Muscle of arm (tissue), 14 donors: ENCODE data around the gene PACRGL. TPM values are rescaled to one million over a fixed set of nuclear protein-coding genes. Genes with fewer than 3 reads are reported as not detected.
A peak's percentile ranks its signal among the peaks of the same experiment; 100 is the strongest.

Experiments
- DNase-seq: peaks from one replicate; pipeline ENCODE4 v3.0.0-alpha.2; 2013
- long read RNA-seq, 11 donors: transcript quantifications; one replicate each; lab custom pipeline, GENCODE V29; 2026
- polyA plus RNA-seq, 12 donors: library from polyadenylated mRNA; unstranded; fragments of 120-200 nt; gene quantifications; one replicate each; pipeline ENCODE4 v1.2.1, GENCODE V29; 2013; ENCODE audit not compliant: insufficient read length in 12 of 12

PACRGL gene
- polyA plus RNA-seq = 10 to 100 TPM in 10 of 12 donors, 1 to 10 TPM in 1, not detected in 1; 9.8 to 22.8 (median 15.9) TPM
- long read RNA-seq, donor 1, partial matches to known transcripts = 0 of 1 reads
- long read RNA-seq, donor 1, other reads (novel, unspliced or antisense) = 0 of 1 reads
- long read RNA-seq, donor 2, partial matches to known transcripts = 0 of 1 reads
- long read RNA-seq, donor 2, other reads (novel, unspliced or antisense) = 0 of 1 reads
- long read RNA-seq, donor 3, partial matches to known transcripts = 0 of 2 reads
- long read RNA-seq, donor 3, other reads (novel, unspliced or antisense) = 0 of 2 reads
- long read RNA-seq, donor 4 = 0 reads
- long read RNA-seq, donor 5, partial matches to known transcripts = 0 of 1 reads
- long read RNA-seq, donor 5, other reads (novel, unspliced or antisense) = 0 of 1 reads
- long read RNA-seq, donor 6 = 0 reads
- long read RNA-seq, donor 7 = 0 reads
- long read RNA-seq, donor 8, partial matches to known transcripts = 5 of 5 reads
- long read RNA-seq, donor 8, other reads (novel, unspliced or antisense) = 0 of 5 reads
- long read RNA-seq, donor 9 = 0 reads
- long read RNA-seq, donor 10 = 0 reads
- long read RNA-seq, donor 11, partial matches to known transcripts = 0 of 2 reads
- long read RNA-seq, donor 11, other reads (novel, unspliced or antisense) = 0 of 2 reads

DNA sequence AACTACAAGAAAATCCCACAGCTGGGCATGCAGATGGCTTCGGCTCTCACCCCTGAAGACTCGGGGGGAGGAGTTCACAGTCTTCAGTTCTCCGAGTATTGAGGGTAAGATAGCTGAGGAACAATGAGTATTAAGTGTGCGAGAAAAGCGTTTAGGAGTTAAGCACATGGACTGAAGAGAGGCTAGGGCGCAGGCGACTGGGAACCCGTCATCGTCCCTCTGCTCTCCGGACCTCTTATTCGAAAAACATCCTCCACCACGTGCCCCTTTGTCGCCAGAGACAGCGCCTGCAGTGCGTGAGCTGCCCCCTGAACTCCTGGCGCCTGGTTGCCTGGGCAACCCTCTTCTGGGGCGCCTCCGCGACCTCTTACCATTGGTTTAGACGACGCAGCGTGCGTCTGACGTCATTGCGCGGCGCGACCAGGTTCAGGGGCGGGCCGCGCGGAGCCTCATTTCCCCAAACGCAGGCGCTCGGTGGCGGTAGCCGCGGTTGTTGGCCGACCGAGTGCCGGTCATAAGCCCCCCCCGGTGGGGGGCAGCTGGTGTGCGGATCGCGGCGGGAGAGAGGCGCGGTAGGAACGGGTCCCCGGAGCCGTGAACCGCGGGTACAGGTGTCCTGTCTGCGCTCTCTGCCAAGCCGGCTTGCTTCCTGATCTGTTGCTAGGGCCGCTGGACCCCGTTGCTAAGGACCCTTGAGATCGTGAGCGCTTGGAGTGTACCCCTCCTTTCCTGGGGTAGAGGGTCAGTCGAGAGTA lies at the start of gene PACRGL:
PACRGL (plus strand) TSS at position 452 of the 755 bp plus-strand sequence. CDS start 4,024 bp downstream, outside the sequence.
- DNase-seq = peak; percentile 95

DNA sequence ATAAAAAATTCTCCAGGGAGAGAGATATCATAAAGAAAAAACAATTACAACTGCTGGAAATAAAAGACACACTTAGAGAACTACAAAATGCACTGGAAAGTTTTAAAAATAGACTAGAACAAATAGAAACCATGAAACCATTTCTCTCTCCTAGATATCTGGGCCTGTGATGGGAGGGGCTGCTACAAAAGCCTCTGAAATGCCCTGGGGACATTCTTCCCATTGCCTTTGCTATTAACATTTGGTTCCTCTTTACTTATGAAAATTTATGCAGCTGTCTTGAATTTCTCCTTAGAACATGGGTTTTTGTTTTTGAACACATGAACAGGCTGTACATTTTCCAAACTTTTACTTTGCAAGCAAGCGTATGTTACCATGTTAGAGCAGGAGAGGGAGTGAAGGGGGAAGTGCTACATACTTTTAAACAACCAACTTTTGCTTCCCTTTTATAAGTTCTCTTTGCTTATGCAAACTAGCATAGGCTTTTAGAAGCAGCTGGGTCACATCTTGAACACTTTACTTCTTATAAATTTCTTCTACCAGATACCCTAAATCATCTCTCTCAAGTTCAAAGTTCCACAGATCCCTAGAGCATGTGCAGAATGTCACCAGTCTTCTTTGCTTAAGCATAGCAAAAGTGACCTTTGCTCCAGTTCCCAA lies 47.9 kb upstream of the PACRGL start:
- DNase-seq = no peak

DNA sequence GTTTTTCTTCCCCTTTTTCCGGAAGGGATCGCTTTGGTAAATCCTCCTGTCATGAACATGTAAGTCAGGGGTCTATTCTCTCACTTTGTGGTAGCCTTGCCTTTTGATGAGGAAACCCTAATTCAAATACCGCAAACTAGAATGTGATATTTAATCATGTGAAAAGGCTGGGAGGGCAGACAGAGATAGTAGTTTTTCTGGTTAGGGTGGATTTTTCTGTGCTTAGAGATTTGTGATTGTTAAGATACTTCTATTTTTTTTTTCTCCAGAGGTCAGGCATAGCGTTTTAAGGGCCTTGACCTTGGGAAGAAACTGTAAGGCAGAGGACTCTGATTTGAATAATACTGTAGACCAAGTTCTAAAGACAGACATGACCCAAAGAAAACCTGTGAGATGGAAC lies 41.8 kb upstream of the PACRGL start:
- DNase-seq = no peak

DNA sequence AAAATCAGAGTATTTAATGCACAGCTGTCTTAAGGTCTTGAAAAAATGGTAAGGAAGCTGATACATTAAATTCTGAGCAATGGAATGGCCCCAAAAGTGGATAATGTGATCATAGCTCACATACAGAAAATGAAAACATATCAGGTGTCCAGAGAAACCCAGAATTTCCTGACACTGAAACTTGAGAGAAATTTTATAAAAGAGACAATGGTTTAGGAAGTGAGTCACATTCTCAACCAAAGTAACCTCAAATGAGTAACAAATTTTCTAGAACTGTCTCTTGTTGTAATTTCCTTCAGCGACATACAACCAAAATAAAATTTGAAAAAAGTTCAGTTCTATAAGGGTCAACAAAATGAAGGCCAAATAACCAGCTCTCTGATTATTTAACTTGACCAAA lies 37.4 kb upstream of the PACRGL start:
- DNase-seq = no peak

DNA sequence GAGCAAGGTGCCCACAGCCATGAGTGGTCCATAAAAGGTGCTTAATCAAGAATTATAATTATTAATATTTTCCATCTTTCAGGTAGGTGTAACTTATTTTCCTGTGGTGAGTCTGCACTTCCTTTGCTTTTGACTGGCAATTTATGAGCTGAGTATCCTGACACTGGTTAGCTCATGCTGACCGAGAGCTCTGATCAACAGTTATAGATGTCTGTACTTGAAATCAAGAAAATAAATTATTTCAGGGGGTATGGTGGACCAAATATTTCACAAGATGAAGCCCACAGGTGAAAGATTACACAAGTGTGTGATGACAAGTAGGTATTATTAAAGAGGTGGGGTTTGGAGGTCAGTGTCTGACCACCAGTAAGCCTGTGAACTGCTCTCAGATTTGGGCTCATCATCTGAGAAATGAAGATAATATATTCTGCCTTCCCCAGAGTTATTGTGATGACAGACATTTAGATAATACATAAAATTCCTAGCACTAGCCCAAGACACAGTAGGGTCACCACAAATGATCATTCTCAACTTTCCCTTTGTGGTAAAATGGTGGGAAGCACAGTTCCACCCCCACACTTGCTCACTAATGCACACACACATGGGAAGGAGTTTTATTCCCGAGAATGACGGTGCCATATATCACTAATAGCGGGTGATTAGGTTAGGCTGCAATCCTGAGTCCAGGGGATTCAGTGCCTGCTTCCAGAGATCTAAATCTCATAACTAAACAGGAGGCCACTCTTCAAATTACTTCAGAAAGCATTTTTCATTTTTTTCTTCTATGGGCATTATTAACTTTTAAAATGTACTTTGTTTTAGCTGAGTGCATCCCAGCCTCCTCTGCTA lies 34.0 kb upstream of the PACRGL start:
- DNase-seq = no peak

DNA sequence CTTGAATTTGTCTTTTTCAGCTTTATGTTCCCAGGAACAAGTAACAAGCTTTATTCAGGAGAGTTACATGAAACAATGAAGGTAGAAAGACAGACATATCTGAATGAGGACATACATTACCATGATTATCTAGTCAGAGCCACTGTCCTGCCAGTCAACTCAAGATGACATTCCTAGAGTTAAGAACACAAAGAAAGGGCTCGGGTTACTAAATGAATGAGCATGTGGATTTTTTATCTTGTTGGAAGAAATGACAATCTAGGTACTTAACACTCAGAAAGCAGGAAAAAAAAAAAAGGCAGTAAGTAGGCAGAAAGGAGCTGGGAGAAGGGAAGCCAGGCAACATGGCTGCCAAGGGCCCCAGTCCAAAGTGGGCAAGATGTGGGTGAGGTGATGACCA lies 28.0 kb upstream of the PACRGL start:
- DNase-seq = no peak

DNA sequence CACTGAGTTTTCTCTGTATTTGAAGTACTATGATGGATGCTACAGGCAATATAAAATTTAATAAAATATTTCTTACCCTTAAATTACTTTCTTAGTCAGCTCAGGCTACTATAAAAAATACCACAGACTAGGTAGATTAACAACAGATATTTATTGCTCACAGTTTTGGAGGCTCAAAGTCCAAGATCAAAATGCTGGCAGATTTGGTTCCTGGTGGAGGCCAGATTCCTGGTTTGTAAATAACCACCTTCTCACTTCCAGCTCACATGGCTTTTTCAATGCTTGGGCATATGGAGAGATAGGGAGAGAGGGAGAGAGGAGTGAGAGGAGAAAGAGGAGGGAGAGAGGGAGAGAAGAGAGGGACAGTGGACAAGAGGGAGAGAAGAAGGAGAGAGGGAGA lies 24.5 kb upstream of the PACRGL start:
- DNase-seq = no peak

DNA sequence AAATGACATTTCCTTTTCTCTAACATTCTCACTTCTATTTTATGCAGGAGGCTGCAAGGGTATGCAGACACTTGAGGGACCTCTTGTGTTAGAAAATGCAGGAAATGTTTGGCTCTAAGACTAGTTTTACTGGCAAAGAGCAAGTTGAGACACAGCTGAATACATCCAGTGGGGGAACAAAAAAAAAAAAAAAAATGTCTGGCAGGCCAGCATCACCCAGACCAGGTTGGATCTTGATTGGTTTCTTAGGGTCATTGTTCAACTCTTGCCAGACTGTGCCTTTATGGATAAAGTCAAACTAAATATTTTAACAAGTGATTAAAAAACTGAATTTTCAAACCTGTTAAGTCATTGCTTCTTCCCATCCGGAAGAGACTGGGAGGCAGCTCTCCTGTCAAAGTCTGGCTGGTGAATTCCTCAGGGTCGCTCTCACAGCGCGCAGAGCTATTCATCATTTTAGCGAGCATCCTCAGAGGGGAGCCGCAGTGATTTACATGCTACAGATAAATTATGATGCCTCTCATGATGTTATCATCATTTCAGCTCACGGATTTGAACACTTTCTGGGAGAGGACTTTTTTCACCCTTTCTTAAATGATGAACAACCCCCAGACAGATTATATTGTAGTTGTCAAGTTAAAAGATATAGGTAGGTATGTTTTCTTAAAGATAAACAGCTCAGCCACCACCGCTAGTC lies 23.6 kb upstream of the PACRGL start:
- peak; percentile 16 for DNase-seq

DNA sequence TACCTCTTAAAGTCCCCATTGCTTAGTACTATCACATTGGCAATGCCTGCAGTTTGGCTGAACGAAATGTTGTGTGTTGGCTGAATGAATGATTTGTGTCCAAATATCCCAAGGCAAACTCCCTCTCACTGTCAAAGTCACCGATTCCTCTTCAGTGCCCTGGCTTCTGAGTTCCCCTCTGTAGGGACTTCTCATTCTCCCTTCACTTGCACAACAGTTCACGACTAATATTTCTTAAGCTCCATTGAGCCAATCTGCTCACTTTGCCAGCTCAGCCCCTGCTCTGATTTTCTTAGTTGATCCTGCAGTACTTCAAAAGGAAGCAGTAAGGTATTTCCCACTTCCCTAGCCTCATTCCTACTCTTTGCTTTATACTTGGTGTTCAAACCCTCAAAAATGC lies 21.9 kb upstream of the PACRGL start:
- no peak for DNase-seq

DNA sequence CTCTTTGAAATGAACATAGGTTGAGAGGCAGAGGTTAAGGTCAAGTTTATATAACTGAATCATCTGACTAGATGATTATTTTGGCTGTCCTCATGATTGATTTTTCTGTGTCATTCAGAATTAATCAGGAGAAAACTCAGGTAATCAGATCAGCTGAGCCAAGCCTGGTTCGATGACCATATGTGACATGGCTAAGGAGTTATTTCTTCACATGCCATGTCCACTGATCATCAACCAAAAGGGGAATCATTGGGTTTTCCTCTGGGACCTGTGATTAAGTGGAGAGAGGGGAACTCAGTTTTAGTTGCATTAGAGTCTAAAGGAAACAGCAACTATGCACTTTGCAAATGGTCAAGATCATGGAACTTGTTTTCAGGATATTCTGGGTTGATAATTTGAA lies 20.3 kb upstream of the PACRGL start:
- no peak for DNase-seq

DNA sequence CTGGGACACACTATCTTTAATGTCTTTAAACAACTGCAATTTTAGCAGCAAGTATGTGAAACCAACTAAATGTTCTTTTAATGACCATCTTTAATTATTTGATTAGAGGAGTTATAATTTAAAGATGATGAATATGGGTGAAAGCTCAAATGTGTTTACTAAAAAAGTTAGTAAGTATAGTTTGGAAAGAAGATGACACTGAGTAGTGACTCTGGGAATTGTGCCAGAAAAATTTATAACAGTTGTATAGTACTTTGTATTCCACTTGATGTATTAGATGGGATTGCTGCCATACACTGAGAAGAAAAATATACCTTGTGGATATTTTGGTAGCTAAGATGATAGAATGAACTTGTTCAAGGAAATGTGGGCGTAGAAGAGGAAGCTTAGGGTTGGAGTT lies 19.5 kb upstream of the PACRGL start:
- no peak for DNase-seq

DNA sequence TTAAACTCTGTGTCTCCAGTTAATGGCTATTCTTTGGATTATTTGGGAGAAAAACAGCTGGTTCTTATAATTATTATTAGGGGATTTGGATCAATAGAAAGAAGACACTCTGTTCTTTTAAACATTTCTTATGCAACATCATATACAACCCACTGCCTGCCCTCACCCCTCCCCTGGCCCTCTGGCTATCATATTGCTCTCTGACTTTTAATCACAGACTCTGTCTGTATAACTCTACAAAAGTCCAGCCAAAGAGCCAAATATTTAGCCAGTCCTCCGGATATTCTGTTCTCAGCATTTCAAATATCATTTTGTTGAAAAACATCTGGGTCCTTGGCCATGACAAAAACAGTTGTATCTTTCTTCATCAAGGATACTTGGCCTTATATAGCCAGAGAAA lies 19.0 kb upstream of the PACRGL start:
- no peak for DNase-seq

DNA sequence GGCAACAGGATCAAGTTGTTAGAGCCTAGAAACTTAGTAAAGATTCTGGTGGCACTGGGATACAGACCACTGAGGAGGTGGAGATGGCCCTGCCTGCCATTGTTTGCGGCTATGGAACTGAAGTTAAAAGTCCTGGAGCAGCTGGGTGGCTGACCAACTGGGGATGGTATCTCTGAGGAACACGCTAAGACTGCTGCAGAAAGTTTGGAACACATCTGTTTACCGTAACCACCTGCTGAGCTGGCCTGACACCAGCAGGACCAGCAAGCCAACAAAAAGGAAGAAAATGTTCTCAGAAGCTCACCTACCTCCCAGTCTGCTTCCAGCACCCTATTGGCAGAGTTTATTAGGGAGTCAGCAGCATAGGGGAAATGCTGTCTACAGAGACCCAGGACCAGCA lies 17.4 kb upstream of the PACRGL start:
- DNase-seq = no peak

DNA sequence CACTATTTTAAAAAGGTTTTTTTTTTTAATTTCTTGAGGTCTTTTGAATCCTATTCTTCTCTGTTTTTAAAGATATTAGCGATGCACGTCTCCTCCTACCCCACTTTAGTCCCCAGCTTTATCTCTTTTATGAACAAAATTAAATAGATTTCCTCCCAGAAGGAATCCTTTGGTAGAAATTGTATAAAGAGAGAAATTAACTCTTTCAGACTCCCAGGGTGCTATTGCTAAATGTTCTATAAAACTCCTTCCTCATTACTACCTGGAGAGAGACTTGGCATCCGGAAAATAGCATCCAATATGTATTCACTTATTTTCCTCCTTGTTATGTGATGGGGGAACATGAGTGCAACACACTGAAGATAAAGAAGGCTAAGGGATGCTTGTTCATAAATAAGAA lies 16.5 kb upstream of the PACRGL start:
- DNase-seq = no peak

DNA sequence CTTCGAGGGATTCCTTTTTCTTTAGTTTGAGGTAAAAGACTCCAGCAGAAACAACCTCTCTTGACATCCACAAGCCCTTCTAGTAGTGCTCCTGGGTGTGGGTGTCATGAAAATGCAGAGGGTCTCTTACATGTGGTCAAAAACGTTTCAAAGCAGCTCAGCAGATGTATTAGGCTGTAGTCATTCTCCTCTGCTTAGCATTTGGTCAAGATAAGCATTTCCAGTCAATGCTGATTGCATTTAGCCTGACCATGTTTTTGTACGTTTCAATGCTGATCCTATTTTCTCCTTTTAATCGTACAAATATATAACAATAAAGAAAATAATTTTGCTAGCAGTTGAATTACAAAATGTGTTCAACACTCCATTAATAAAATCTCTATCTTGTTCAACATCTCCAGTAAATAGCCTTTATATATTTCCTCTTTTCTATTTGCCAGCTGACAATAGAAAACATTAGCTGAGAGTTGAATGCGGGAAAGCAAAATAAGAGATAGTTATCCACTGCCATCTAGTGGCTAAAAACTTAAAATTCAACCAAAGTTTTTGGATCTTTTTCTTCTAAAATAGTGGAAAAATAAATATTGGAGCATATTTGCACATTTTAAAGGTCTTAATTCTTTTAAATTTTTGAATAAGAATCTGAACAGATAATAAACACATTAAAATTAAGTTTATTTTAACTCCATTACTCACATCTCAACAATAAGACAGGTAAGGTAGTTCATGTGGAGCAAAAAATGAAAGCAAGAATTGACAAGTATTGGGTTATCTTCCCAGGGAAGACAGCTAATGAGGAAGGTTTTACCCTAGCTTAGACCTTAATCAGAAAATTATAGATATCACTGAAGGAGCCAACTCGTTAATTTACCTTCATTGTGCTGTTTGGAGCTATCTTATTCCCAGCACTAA lies 15.2 kb upstream of the PACRGL start:
- peak; percentile 31 for DNase-seq

DNA sequence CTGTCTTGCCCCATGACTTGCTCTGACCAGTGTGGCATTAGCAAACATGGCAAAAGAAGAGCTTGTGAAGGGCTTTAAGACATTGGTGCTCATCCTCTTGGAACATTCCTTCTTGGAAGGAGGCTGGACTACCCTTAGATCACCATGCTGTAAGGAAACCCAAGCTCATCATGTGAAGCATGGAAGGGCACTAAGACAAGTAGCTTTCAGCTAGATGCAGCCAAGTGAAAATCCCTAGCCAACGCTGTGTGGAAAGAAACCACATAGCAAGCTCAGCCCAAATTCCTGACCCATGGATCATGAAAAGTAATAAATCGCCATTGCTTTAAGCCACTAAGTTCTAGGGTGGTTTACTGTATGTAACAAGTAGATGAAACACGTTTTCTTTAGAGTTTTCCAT lies 12.4 kb upstream of the PACRGL start:
- no peak for DNase-seq

DNA sequence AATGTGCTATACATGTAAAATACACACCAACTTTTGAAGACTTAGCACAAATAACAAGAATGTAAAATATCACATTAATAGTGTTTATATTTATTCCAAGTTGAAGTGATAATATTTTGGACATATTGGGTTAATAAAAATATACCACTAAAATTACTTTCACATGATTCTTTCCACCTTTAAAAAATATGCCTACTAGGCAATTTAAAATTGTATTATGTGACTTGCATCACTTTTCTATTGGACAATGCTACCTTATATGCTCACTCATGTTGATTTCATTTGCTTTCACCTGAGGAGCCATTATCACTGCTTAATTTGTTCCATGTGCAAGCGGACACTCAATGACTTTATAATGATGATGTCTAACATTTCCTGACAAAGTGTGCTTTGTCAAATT lies 3.4 kb upstream of the PACRGL start:
- no peak for DNase-seq

DNA sequence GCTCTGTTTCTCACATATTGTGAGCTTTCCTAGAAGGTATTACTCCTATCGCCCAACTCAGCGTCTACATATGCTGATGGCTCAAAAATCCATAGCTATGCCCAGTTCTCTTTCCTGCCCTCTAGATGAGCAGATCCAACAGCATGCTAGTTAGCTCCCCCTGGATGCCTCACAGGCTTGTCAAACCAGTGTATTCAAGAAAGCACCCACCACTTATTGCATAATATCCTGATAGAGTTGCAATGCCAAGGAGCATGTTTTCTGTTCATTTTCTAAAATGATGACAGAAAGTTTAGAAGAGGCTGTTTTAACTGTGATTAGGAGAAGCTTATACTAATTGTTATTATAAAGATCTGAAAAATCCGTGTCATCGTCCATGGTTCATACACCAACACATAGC lies 1.9 kb upstream of the PACRGL start:
- DNase-seq = no peak

DNA sequence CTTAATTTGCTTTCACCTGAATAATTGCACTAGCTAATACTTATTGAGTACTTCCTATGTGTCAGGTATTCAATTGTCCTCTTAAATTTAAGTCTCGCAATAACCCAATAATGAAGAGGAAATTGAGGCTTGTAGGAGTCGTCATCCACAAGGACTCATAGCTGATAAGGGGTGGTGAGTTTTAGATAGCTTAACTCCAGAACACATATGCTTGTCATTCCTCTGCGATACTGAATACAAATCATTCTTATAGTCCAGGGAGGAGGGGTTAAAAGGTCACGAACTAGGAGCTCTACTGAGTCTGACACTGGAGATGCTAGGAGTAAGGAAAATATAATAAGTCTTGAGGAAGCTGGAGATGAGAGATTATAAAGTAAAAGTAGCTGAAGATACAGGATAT lies 1.4 kb upstream of the PACRGL start:
- no peak for DNase-seq

DNA sequence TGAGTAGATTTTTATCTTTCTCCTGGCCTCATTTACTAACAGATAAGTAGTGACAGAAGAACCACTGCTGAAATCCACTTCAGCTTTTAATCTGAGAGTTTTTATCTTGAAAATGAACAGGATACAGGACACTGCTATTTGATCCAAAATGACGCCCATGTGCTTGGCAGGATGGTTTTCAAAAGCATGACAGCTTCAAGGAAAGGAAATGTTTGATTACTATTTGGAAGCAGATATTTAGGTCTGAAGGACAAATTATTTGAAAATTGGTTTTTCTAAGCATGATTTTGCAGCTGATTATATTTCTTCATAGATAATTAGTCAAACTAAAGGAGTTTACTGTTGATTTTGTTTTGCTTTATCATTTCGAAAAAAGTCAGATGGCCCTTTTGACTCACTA lies 11.1 kb downstream of the PACRGL start:
- DNase-seq = no peak
